GM21423 (cell line): Measurements from ENCODE around the gene HOXB9.

Source experiments
- ATAC-seq: cut with Tn5 transposase; IDR thresholded peaks from one replicate; pipeline ENCODE4 v1.9.1; 2021; ENCODE audit warnings: mild to moderate bottlenecking, moderate library complexity; ENCODE audit not compliant: unreplicated experiment

The HOXB9 gene

GRCh38 chr17:48625495-48626244, 488 bp downstream of the HOXB9 start:
- ATAC-seq: no peak

- ATAC-seq: no peak
These were observed 1.3 kb downstream of the HOXB9 start for GRCh38 chr17:48624544-48625494.

- ATAC-seq: no peak
These were observed 2.0 kb downstream of the HOXB9 start for GRCh38 chr17:48624118-48624517.

- no peak for ATAC-seq
These were observed 2.6 kb downstream of the HOXB9 start for GRCh38 chr17:48623583-48623982.

GRCh38 chr17:48622857-48623256, 3.3 kb downstream of the HOXB9 start:
- no peak for ATAC-seq

- no peak for ATAC-seq
These were observed 4.5 kb downstream of the HOXB9 start for GRCh38 chr17:48621410-48622392.

- no peak for ATAC-seq
These were observed 5.6 kb downstream of the HOXB9 start for GRCh38 chr17:48620461-48621139.

GRCh38 chr17:48619826-48620449, 6.2 kb downstream of the HOXB9 start:
- no peak for ATAC-seq

GRCh38 chr17:48618256-48618896, 7.8 kb downstream of the HOXB9 start:
- ATAC-seq: no peak

- ATAC-seq: no peak
These were observed 8.5 kb downstream of the HOXB9 start for GRCh38 chr17:48617471-48618255.

- ATAC-seq: no peak
These were observed 9.3 kb downstream of the HOXB9 start for GRCh38 chr17:48616717-48617470.

- no peak for ATAC-seq
These were observed 10.0 kb downstream of the HOXB9 start for GRCh38 chr17:48615963-48616716.

- ATAC-seq: no peak
These were observed 10.9 kb downstream of the HOXB9 start, which contains the start of gene HOXB8 for GRCh38 chr17:48615047-48615962. HOXB8 (minus strand) TSS chr17:48615292; CDS start chr17:48614704, 588 bp downstream.

GRCh38 chr17:48613862-48614694, 12.1 kb downstream of the HOXB9 start:
- no peak for ATAC-seq
